ENCODE measurements around the gene ABLIM1. TPM values are rescaled to one million over a fixed set of nuclear protein-coding genes. Genes with fewer than 3 reads are reported as not detected.

ABLIM1 gene
- total RNA-seq, 4 donors from 2014 or later = 75.2 to 172 (median 110) TPM

- H3K4me1 ChIP-seq = peaks cover 0 to 29% (median 6%) of the 10 kb centered on the region in 3 donors
- no peak overlapping the region for H3K27ac ChIP-seq
- no peak for TF ChIP-seq POLR2A (IDR thresholded peaks at IDR 0.05)
- TF ChIP-seq, protein P1, sequence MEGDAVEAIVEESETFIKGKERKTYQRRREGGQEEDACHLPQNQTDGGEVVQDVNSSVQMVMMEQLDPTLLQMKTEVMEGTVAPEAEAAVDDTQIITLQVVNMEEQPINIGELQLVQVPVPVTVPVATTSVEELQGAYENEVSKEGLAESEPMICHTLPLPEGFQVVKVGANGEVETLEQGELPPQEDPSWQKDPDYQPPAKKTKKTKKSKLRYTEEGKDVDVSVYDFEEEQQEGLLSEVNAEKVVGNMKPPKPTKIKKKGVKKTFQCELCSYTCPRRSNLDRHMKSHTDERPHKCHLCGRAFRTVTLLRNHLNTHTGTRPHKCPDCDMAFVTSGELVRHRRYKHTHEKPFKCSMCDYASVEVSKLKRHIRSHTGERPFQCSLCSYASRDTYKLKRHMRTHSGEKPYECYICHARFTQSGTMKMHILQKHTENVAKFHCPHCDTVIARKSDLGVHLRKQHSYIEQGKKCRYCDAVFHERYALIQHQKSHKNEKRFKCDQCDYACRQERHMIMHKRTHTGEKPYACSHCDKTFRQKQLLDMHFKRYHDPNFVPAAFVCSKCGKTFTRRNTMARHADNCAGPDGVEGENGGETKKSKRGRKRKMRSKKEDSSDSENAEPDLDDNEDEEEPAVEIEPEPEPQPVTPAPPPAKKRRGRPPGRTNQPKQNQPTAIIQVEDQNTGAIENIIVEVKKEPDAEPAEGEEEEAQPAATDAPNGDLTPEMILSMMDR (IDR thresholded peaks at IDR 0.05) = no peak
- no peak for TF ChIP-seq EP300 (IDR thresholded peaks at IDR 0.05)
- no peak for TF ChIP-seq POLR2AphosphoS5 (IDR thresholded peaks at IDR 0.05)
- no peak overlapping the region for H3K4me3 ChIP-seq
- ATAC-seq = no peak
- H3K36me3 ChIP-seq = peaks cover 0 to 7% of the 10 kb centered on the region in 2 donors
- no peaks in the 10 kb centered on the region for H3K27me3 ChIP-seq
- WGBS, 2 donors (ENCODE audit: low coverage in 1 of 2) = 38 to 65% methylated on average over 2 to 9 of the region's 13 CpGs
- H3K9me3 ChIP-seq = peaks cover 0 to 4% (median 0%) of the 10 kb centered on the region in 3 donors
Observed at GRCh38 chr10:114538181-114538906, 119.7 kb downstream of the ABLIM1 start.

GRCh38 chr10:114537736-114538135 lies 120.3 kb downstream of the ABLIM1 start:
- no peak for ATAC-seq
- Histone ChIP-seq H3K27me3 (no peaks in the 10 kb centered on the region), H3K9me3 (peaks cover 0 to 4% (median 0%) of the 10 kb centered on the region in 3 donors), H3K4me1 (peaks cover 0 to 24% (median 6%) of the 10 kb centered on the region in 3 donors), H3K27ac (no peak overlapping the region), H3K36me3 (peaks cover 0 to 6% of the 10 kb centered on the region in 2 donors), H3K4me3 (no peak overlapping the region)
- WGBS, 2 donors (ENCODE audit: low coverage in 1 of 2) = 35 to 40% methylated on average over 1 of the region's 1 CpG
- TF ChIP-seq, protein P1 (IDR thresholded peaks at IDR 0.05) = no peak
- TF ChIP-seq POLR2AphosphoS5 (IDR thresholded peaks at IDR 0.05) = no peak
- no peak for TF ChIP-seq POLR2A (IDR thresholded peaks at IDR 0.05)
- TF ChIP-seq EP300 (IDR thresholded peaks at IDR 0.05) = no peak

GRCh38 chr10:114534571-114534981 lies 123.5 kb downstream of the ABLIM1 start:
- H3K36me3 ChIP-seq = peaks cover 0 to 5% of the 10 kb centered on the region in 2 donors
- H3K27ac ChIP-seq = no peak overlapping the region
- H3K9me3 ChIP-seq = peaks cover 0 to 4% (median 0%) of the 10 kb centered on the region in 3 donors
- H3K4me1 ChIP-seq = peaks cover 0 to 9% (median 3%) of the 10 kb centered on the region in 3 donors
- WGBS, 2 donors (ENCODE audit: low coverage in 1 of 2) = 91 to 94% methylated on average over 6 of the region's 6 CpGs
- H3K4me3 ChIP-seq = no peak overlapping the region
- H3K27me3 ChIP-seq = no peaks in the 10 kb centered on the region
- TF ChIP-seq, protein P1 (IDR thresholded peaks at IDR 0.05) = no peak
- TF ChIP-seq EP300 (IDR thresholded peaks at IDR 0.05) (no peak), POLR2AphosphoS5 (IDR thresholded peaks at IDR 0.05) (no peak), POLR2A (IDR thresholded peaks at IDR 0.05) (no peak)
- no peak for ATAC-seq

DNA sequence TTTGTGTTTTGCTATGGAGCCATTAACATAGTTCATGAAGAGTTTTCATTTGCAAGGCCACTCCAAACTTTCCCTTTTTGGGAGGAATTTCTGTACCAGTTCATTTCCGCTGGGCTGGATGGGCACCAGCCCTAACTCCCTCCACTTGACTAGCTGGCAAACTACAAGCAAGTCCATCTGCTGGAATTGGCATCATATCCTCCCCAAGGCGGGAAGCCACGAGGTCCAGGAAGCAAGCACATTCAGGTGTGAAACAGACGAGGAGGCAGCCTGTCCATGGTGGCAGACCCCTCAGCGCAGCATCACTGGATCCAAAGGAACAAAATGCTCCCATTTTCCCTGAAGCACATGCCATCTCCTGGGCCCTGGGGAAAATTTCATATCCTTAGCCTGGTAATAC lies 125.8 kb downstream of the ABLIM1 start:
- no peak overlapping the region for H3K27ac ChIP-seq
- no peaks in the 10 kb centered on the region for H3K27me3 ChIP-seq
- H3K36me3 ChIP-seq = peaks cover 0 to 5% of the 10 kb centered on the region in 2 donors
- TF ChIP-seq, protein P1 (IDR thresholded peaks at IDR 0.05) = no peak
- TF ChIP-seq EP300 (IDR thresholded peaks at IDR 0.05) (no peak), POLR2A (IDR thresholded peaks at IDR 0.05) (no peak), POLR2AphosphoS5 (IDR thresholded peaks at IDR 0.05) (no peak)
- peaks cover 0 to 5% (median 1%) of the 10 kb centered on the region in 3 donors for H3K4me1 ChIP-seq
- H3K4me3 ChIP-seq = no peak overlapping the region
- no peak for ATAC-seq
- H3K9me3 ChIP-seq = peaks cover 0 to 4% (median 0%) of the 10 kb centered on the region in 3 donors
- WGBS, 2 donors (ENCODE audit: low coverage in 1 of 2) = 94 to 100% methylated on average over 1 to 3 of the region's 5 CpGs
